HG03097 (cell line): ENCODE data around the gene ACAP3.
"Not testable (repeated sequence)": the region's sequence is repeated elsewhere in the genome, so short reads cannot be mapped to it uniquely, and the experiment has no call there.

Source experiments
- ATAC-seq: cut with Tn5 transposase; IDR thresholded peaks from one replicate; pipeline ENCODE4 v1.9.1; 2021; ENCODE audit not compliant: unreplicated experiment, low FRiP score

ACAP3 gene

DNA sequence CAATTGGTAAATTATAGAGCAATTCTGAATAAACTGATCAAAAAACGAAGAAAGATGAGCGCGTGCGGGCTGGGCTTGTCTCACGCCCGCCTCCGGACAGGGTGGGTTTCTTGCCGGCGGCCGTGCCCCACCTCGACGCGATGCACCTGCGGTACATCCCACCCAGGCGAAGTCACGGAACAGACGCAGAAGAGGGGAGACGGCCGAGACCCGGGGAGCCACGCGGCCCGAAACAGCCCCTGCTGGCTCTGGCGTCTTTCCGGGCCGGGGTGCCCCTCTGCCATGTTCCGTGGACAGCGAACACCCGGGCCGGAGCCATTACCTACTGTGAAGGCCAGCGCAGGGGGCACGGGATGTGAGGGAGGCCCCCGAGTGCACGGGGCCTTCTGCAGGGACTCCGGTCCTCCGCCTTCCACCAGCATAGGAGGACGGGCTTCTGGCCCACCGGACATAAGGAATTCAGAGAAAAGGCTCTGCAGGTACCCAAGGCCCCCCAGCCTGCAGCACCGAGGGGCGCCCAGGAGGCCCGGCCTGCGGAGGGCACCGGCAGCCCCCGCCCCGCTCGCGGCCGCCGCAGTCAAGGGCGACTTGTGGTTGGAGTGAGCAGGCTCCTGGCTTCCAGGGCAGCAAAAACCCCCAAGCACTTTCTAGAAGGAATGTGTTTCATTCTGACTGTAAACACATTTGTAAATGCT lies 53.6 kb downstream of the ACAP3 start:
- no peak for ATAC-seq

DNA sequence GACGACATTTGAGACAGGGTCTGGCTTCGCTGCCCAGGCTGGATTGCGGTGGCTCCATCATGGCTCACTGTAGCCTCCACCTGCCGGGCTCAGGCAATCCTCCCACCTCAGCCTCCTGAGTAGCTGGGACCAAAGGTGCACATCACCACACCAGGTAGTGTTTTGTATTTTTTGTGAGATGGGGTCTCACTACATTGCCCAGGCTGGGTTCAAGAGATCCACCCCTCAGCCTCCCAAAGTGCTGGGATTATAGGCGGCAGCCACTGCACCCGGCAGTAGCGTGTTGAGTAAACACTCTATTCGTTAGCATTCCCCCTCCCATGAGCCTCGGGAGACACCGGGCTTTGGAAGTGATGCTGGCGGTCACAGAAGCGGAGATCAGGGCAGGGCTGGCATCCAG lies 54.4 kb downstream of the ACAP3 start:
- ATAC-seq: no peak

DNA sequence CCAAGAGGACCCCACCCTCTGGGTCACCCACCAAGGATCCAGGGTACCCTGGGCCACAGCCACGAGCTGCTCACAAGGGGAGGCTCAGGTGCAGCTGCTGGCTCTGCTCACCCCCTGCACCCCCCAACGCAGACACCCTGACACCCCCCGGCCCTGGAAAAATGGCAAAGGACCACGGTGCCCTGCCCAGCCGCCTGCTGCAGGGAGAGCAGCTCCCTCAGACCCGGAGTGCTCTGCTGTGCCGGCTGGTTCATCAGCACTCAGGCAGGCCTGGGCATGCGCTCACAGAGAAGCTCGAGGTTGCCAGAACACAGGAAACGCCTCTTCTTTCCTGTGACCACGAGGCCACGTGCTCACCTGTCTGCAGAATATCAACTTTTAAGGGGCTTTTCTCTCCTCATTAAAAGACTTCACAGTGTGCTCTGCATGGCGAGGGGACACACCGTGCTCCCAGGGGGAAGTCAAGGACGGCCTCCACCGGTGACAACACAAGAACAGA lies 56.9 kb downstream of the ACAP3 start:
- ATAC-seq: no peak

GRCh38 chr1:1248009-1248913 lies 59.5 kb downstream of the ACAP3 start:
- not testable (repeated sequence) for ATAC-seq

DNA sequence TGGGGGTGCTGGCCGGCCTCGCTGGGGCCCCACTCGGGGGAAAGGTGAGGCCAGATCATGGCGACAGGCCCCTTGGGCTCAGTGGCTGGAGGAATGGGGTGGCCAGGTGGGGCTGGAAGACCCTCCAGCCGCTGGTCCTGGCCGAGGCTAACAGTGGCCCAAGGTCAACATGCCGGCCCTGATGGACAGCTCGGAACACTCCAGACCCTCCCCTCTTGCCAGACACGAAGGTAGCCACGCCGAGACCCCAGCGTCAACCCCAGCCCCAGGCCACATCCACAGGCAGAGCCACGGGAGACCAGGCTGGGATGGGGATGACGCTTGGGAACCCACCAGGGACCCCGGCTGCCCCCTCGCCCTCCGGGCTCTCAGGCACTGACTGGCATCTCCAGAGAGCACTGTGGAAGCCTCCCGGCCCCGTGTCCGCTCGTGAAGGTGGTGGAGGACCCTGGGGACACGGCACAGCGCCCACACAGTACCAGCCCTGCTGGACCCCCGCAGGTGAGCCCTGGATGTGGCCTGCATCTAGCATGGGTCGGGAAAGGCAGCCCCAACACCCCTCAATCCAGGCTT lies 60.3 kb downstream of the ACAP3 start:
- no peak for ATAC-seq

DNA sequence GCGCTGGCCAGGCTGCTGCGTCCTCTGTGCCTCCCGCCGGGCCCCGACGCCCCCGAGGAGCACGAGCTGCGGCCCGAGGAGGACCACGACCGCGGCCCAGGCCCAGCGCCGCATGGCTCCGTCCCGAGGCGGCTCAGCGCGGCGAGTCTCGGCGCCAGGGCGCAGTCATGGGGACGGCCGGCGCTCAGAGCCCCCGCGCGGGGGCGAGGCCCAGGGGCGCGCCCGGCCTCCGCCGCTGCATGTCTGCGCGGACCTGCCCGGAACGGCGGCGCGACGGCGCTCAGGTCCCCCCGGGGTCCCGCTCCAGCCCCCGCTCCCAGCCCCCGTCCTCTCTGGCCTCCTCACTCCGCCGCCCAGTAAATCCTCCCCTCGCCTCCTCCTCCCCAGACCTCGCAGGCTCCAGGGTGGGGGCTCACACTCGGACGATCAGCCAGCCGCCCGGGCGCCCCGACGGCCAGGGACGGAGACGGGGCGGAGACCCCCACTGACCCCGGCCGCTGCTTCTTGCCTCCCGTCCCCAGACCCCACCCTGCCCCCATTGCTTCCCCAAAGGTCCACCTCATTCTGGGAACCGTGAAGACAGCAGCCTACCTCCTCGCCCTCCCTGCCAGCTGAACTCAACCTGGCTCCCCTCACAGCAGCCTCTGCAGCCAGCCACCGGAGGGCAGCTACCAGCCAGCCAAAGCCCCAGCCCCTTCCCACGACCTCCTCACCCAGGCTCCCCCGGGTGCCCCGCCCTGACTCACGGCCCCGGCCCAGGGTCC lies 61.0 kb downstream of the ACAP3 start, which contains the start of gene C1QTNF12:
C1QTNF12 (minus strand) TSS at position 146 of the 764 bp plus-strand sequence; CDS start at position 114, 32 bp downstream.
- ATAC-seq: no peak

- ATAC-seq: no peak
Measured at GRCh38 chr1:1245817-1246576, 61.7 kb downstream of the ACAP3 start.

- no peak for ATAC-seq
Measured at GRCh38 chr1:1245178-1245816, 62.4 kb downstream of the ACAP3 start.

- no peak for ATAC-seq
Measured at GRCh38 chr1:1244192-1244811, 63.4 kb downstream of the ACAP3 start.

GRCh38 chr1:1243807-1244191 lies 63.9 kb downstream of the ACAP3 start:
- ATAC-seq: no peak

DNA sequence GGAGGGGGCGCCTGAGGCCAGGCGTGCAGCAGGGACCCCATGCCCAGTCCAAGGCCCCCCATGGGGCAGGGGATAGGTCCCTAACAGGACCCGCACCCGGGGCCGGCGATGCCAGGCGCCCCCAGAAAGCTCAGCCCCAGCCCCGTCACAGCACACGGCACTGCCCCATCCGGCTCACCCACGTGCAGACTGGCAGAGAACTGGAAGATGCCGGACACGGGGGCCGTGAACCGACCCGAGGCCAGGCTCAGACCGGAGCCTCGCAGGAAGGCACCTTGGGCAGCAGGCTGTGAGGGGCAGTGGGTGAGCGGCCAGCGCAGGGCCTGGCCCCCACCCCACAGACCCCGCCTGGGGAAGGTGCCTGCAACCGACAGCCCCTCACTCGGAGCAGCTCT lies 64.5 kb downstream of the ACAP3 start:
- no peak for ATAC-seq

- ATAC-seq: no peak
Measured at GRCh38 chr1:1242461-1243265, 65.1 kb downstream of the ACAP3 start.
